SK-N-SH (cell line): Measurements from ENCODE around the gene ETDC. TPM values are rescaled to one million over a fixed set of nuclear protein-coding genes. Genes with fewer than 3 reads are reported as not detected.

Experiments used
- CTCF ChIA-PET: fragments of 300-600, 350-600 bp; formaldehyde crosslinking; extraction: SDS; loops from one replicate; lab custom pipeline; 2021; lab: Yijun Ruan, JAX
- POLR2A ChIA-PET: fragments of 350-600 bp; sonication (Branson Sonifier 250); formaldehyde crosslinking; extraction: SDS; loops from one replicate; lab custom pipeline; 2020; ENCODE audit warnings: antibody characterized with exemption, inconsistent platforms; lab: Yijun Ruan, JAX
- DNase-seq: peaks from one replicate; pipeline ENCODE4 v3.0.0; 2012
- H2AFZ ChIP-seq: fragments of 200-600 bp; sonication (generic); 2 replicates; pipeline ENCODE4 v1.8.1; 2016; ENCODE audit warnings: antibody characterized with exemption, mild to moderate bottlenecking, low read depth
- H3F3A ChIP-seq: fragments of 200-600 bp; sonication (generic); replicated peaks from 2 replicates; pipeline ENCODE3; 2016; ENCODE audit warnings: antibody characterized with exemption, mild to moderate bottlenecking; ENCODE audit not compliant: insufficient read depth
- H3K27ac ChIP-seq, 2 experiments: fragments of 200-500 bp in 1 of 2; fragments of 200-600 bp in 1 of 2; sonication (Bioruptor generic) in 1 of 2; sonication (generic), shearing (Covaris generic) in 1 of 2; 2 replicates each; pipeline versions ENCODE4 v1.5.1 to v1.6.1; 2014 to 2016; ENCODE audit warnings: low read depth in 2 of 2, inconsistent platforms in 1 of 2, low read length in 1 of 2, mild to moderate bottlenecking in 1 of 2, mixed read lengths in 1 of 2
- H3K27me3 ChIP-seq: fragments of 200-600 bp; sonication (generic), shearing (Covaris generic); 2 replicates; pipeline ENCODE4 v1.6.1; 2016; ENCODE audit warnings: mixed run types; ENCODE audit not compliant: insufficient read depth
- H3K36me3 ChIP-seq, 2 experiments: fragments of 200-500 bp in 1 of 2; fragments of 200-600 bp in 1 of 2; sonication (Bioruptor generic) in 1 of 2; sonication (generic) in 1 of 2; replicated peaks in 1 of 2; 2 replicates each; pipeline versions ENCODE3 to v1.5.1; 2014 to 2016; ENCODE audit warnings: low read length in 1 of 2, mild to moderate bottlenecking in 1 of 2; ENCODE audit not compliant: insufficient read depth in 2 of 2, control insufficient read depth in 1 of 2
- H3K4me1 ChIP-seq, 2 experiments: fragments of 200-500 bp in 1 of 2; fragments of 200-600 bp in 1 of 2; sonication (Bioruptor generic) in 1 of 2; sonication (generic), shearing (Covaris generic) in 1 of 2; 2 replicates each; pipeline versions ENCODE4 v1.5.1 to v1.6.1; 2014 to 2016; ENCODE audit warnings: low read depth in 1 of 2, low read length in 1 of 2, mixed run types in 1 of 2; ENCODE audit not compliant: insufficient read depth in 2 of 2, control insufficient read depth in 1 of 2
- H3K4me2 ChIP-seq: fragments of 200-600 bp; sonication (generic), shearing (Covaris generic); 2 replicates; pipeline ENCODE4 v1.6.1; 2017; ENCODE audit warnings: mixed run types
- H3K4me3 ChIP-seq, 2 experiments: fragments of 200-500 bp in 1 of 2; fragments of 200-600 bp in 1 of 2; sonication (Bioruptor generic) in 1 of 2; sonication (generic), shearing (Covaris generic) in 1 of 2; 2 replicates each; pipeline versions ENCODE4 v1.5.1 to v1.8.1; 2014 to 2016; ENCODE audit warnings: low read depth in 2 of 2, inconsistent platforms in 1 of 2, low read length in 1 of 2, mild to moderate bottlenecking in 1 of 2, mixed read lengths in 1 of 2, moderate library complexity in 1 of 2
- H3K79me2 ChIP-seq: fragments of 200-600 bp; sonication (generic); 2 replicates; pipeline ENCODE4 v1.8.1; 2017; ENCODE audit warnings: mild to moderate bottlenecking; ENCODE audit not compliant: insufficient read depth
- H3K9ac ChIP-seq: fragments of 200-600 bp; sonication (generic); 2 replicates; pipeline ENCODE4 v1.6.1; 2017; ENCODE audit warnings: mixed run types
- H3K9me2 ChIP-seq: fragments of 200-600 bp; sonication (generic); 2 replicates; pipeline ENCODE4 v1.6.1; 2017; ENCODE audit warnings: mixed run types
- H3K9me3 ChIP-seq: fragments of 200-600 bp; sonication (generic); 2 replicates; pipeline ENCODE4 v1.6.1; 2017; ENCODE audit warnings: mixed run types, mild to moderate bottlenecking, moderate library complexity
- H4K20me1 ChIP-seq: fragments of 200-600 bp; sonication (generic); 2 replicates; pipeline ENCODE4 v1.6.1; 2017; ENCODE audit warnings: mild to moderate bottlenecking, mixed run types; ENCODE audit not compliant: insufficient read depth
- CHD2 ChIP-seq: fragments of 150-350 bp; IDR thresholded peaks from 2 replicates; pipeline ENCODE4 v1.6.1; 2018; ENCODE audit warnings: low read length; ENCODE audit not compliant: partially characterized antibody
- ELF1 ChIP-seq: IDR thresholded peaks from 2 replicates; pipeline ENCODE4 v1.4.0; 2012
- EP300 ChIP-seq, 2 experiments: IDR thresholded peaks; 2 replicates each; pipeline versions ENCODE4 v1.4.0 to v1.6.1; 2012; ENCODE audit warnings: borderline replicate concordance in 1 of 2, low read depth in 1 of 2, low read length in 1 of 2
- EZH2phosphoT487 ChIP-seq: fragments of 200-600 bp; sonication (generic); IDR thresholded peaks from 2 replicates; pipeline ENCODE4 v1.6.1; 2017; ENCODE audit warnings: low read depth, mixed run types, mild to moderate bottlenecking, antibody characterized with exemption, moderate library complexity, borderline replicate concordance
- FOSL2 ChIP-seq: IDR thresholded peaks from 2 replicates; pipeline ENCODE4 v1.4.0; 2012; ENCODE audit warnings: low read depth, mild to moderate bottlenecking, moderate library complexity, borderline replicate concordance
- FOXM1 ChIP-seq: IDR thresholded peaks from 2 replicates; pipeline ENCODE4 v1.4.0; 2012; ENCODE audit warnings: low read depth, mild to moderate bottlenecking
- GABPA ChIP-seq: IDR thresholded peaks from 2 replicates; pipeline ENCODE4 v1.4.0; 2012; ENCODE audit warnings: low read depth, mild to moderate bottlenecking
- GATA2 ChIP-seq: sonication (generic); formaldehyde crosslinking; IDR thresholded peaks from 2 replicates; pipeline ENCODE4 v1.5.0; 2020; ENCODE audit warnings: mild to moderate bottlenecking, missing genetic modification reagents
- IRF3 ChIP-seq: fragments of 150-350 bp; IDR thresholded peaks from 2 replicates; pipeline ENCODE4 v1.6.1; 2016; ENCODE audit warnings: mild to moderate bottlenecking, low read depth, low read length
- JUND ChIP-seq: IDR thresholded peaks from 2 replicates; pipeline ENCODE4 v1.4.0; 2012
- MAX ChIP-seq: IDR thresholded peaks from 2 replicates; pipeline ENCODE4 v1.4.0; 2012; ENCODE audit warnings: low read depth
- MXI1 ChIP-seq: IDR thresholded peaks from 2 replicates; pipeline ENCODE4 v1.6.1; 2012; ENCODE audit warnings: mild to moderate bottlenecking, low read depth, low read length, improper control_type of control experiment
- NRF1 ChIP-seq: IDR thresholded peaks from 2 replicates; pipeline ENCODE4 v1.6.1; 2012; ENCODE audit warnings: low read depth, mild to moderate bottlenecking, low read length
- POLR2AphosphoS5 ChIP-seq: IDR thresholded peaks from 2 replicates; pipeline ENCODE4 v1.6.1; 2012; ENCODE audit warnings: low read depth, low read length
- RAD21 ChIP-seq: IDR thresholded peaks from 2 replicates; pipeline ENCODE4 v1.6.1; 2012; ENCODE audit warnings: mild to moderate bottlenecking, low read length
- RCOR1 ChIP-seq: fragments of 150-350 bp; IDR thresholded peaks from 2 replicates; pipeline ENCODE4 v1.6.1; 2017; ENCODE audit warnings: antibody characterized with exemption, low read length
- RFX5 ChIP-seq: IDR thresholded peaks from 2 replicates; pipeline ENCODE4 v1.6.1; 2012; ENCODE audit warnings: mild to moderate bottlenecking, improper control_type of control experiment, low read length
- RXRA ChIP-seq: IDR thresholded peaks from 2 replicates; pipeline ENCODE4 v1.4.0; 2012; ENCODE audit warnings: low read depth, mild to moderate bottlenecking, borderline replicate concordance
- SIN3A ChIP-seq: IDR thresholded peaks from 2 replicates; pipeline ENCODE4 v1.6.1; 2012; ENCODE audit warnings: low read depth, mild to moderate bottlenecking, low read length, moderate library complexity, borderline replicate concordance
- SMC3 ChIP-seq: IDR thresholded peaks from 2 replicates; pipeline ENCODE4 v1.6.1; 2012; ENCODE audit warnings: low read depth, low read length, improper control_type of control experiment
- TAF1 ChIP-seq: IDR thresholded peaks from 2 replicates; pipeline ENCODE4 v1.6.1; 2012; ENCODE audit warnings: low read depth, mild to moderate bottlenecking, low read length, moderate library complexity, borderline replicate concordance
- TEAD4 ChIP-seq: IDR thresholded peaks from 2 replicates; pipeline ENCODE4 v1.4.0; 2012; ENCODE audit warnings: mild to moderate bottlenecking, borderline replicate concordance; ENCODE audit not compliant: insufficient read depth
- WGBS: methylation state at CpG from one replicate; pipeline ENCODE4 v1.1.6; 2017; ENCODE audit warnings: low lambda C conversion rate; 5-methylcytosine and 5-hydroxymethylcytosine counted together
- polyA plus RNA-seq, 3 experiments: library from polyadenylated mRNA; depleted of rRNA; stranded (reverse); fragments of >200 nt; gene quantifications; 2 replicates each; pipeline ENCODE4 v1.2.3, GENCODE V29; 2012
- TF ChIP-seq, protein P1 (sequence below): IDR thresholded peaks from 2 replicates; pipeline ENCODE4 v1.6.1; 2012; ENCODE audit warnings: mild to moderate bottlenecking, low read depth, low read length, moderate library complexity
- TF ChIP-seq, protein P2 (sequence below): IDR thresholded peaks from 2 replicates; pipeline ENCODE4 v1.4.0; 2012; ENCODE audit warnings: low read depth, borderline replicate concordance
- TF ChIP-seq, protein P3 (sequence below): IDR thresholded peaks from 2 replicates; pipeline ENCODE4 v1.4.0; 2012; ENCODE audit warnings: low read depth, borderline replicate concordance
- TF ChIP-seq, protein P4 (sequence below): IDR thresholded peaks from 2 replicates; pipeline ENCODE4; 2012

Gene ETDC
- polyA plus RNA-seq, 1 of the 3 experiments (the other 2 are of a cell fraction): not detected

GRCh38 chrX:135340831-135341230 is 31.6 kb downstream of the ETDC start:
- no peak overlapping the region; the same call in 1 of the 2 replicates for H2AFZ ChIP-seq
- H3K27ac ChIP-seq: peak overlapping the region; percentile 28 to 50; a peak in 2 of 4 replicates
- H3K4me3 ChIP-seq: peak overlapping the region; percentile 6 to 45; a peak in 2 of 4 replicates
- H3K4me2 ChIP-seq: peak overlapping the region; percentile 69
- H3K4me1 ChIP-seq: peaks cover 7 to 24% of the 10 kb centered on the region in 2 experiments; a peak in 2 of 4 replicates
- H3K9me3 ChIP-seq: no peaks in the 10 kb centered on the region
- no peaks in the 10 kb centered on the region for H3K9me2 ChIP-seq
- ChIA-PET CTCF (no interaction called here), POLR2A (no interaction called here)
- peak; percentile 46 for DNase-seq
- no peak overlapping the region for H3K9ac ChIP-seq
- WGBS: 16% methylated on average over 2 of the region's 2 CpGs
- peaks cover 14% of the 10 kb centered on the region for H4K20me1 ChIP-seq
- no peaks in the 10 kb centered on the region for H3F3A ChIP-seq
- no peaks in the 10 kb centered on the region for H3K36me3 ChIP-seq
- H3K79me2 ChIP-seq: peaks cover 18% of the 10 kb centered on the region; the same call in 1 of the 2 replicates
- no peaks in the 10 kb centered on the region for H3K27me3 ChIP-seq
- TF ChIP-seq, protein P1, sequence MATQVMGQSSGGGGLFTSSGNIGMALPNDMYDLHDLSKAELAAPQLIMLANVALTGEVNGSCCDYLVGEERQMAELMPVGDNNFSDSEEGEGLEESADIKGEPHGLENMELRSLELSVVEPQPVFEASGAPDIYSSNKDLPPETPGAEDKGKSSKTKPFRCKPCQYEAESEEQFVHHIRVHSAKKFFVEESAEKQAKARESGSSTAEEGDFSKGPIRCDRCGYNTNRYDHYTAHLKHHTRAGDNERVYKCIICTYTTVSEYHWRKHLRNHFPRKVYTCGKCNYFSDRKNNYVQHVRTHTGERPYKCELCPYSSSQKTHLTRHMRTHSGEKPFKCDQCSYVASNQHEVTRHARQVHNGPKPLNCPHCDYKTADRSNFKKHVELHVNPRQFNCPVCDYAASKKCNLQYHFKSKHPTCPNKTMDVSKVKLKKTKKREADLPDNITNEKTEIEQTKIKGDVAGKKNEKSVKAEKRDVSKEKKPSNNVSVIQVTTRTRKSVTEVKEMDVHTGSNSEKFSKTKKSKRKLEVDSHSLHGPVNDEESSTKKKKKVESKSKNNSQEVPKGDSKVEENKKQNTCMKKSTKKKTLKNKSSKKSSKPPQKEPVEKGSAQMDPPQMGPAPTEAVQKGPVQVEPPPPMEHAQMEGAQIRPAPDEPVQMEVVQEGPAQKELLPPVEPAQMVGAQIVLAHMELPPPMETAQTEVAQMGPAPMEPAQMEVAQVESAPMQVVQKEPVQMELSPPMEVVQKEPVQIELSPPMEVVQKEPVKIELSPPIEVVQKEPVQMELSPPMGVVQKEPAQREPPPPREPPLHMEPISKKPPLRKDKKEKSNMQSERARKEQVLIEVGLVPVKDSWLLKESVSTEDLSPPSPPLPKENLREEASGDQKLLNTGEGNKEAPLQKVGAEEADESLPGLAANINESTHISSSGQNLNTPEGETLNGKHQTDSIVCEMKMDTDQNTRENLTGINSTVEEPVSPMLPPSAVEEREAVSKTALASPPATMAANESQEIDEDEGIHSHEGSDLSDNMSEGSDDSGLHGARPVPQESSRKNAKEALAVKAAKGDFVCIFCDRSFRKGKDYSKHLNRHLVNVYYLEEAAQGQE: no peak
- no peak for TF ChIP-seq RFX5
- no peak for TF ChIP-seq IRF3
- peak; percentile 32; the same call in 1 of the 2 replicates for TF ChIP-seq MAX
- peak; percentile 37; the same call in 1 of the 2 replicates for TF ChIP-seq JUND
- no peak for TF ChIP-seq FOXM1
- TF ChIP-seq TEAD4: peak; percentile 36; the same call in 1 of the 2 replicates
- peak in 1 of 2 experiments; percentile 72; a peak in 2 of 4 replicates for TF ChIP-seq EP300 (IDR thresholded peaks at IDR 0.05; ENCODE audit: borderline replicate concordance in 1 of 2, low read depth in 1 of 2, low read length in 1 of 2)
- TF ChIP-seq TAF1: no peak
- TF ChIP-seq MXI1: no peak
- TF ChIP-seq ELF1: no peak
- TF ChIP-seq FOSL2: peak; percentile 57; the same call in 1 of the 2 replicates
- no peak for TF ChIP-seq GATA2 (CRISPR knock-in tag)
- no peak for TF ChIP-seq SIN3A
- no peak for TF ChIP-seq RAD21
- TF ChIP-seq NRF1: no peak
- TF ChIP-seq, protein P2, sequence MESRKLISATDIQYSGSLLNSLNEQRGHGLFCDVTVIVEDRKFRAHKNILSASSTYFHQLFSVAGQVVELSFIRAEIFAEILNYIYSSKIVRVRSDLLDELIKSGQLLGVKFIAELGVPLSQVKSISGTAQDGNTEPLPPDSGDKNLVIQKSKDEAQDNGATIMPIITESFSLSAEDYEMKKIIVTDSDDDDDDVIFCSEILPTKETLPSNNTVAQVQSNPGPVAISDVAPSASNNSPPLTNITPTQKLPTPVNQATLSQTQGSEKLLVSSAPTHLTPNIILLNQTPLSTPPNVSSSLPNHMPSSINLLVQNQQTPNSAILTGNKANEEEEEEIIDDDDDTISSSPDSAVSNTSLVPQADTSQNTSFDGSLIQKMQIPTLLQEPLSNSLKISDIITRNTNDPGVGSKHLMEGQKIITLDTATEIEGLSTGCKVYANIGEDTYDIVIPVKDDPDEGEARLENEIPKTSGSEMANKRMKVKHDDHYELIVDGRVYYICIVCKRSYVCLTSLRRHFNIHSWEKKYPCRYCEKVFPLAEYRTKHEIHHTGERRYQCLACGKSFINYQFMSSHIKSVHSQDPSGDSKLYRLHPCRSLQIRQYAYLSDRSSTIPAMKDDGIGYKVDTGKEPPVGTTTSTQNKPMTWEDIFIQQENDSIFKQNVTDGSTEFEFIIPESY: no peak
- TF ChIP-seq, protein P3, sequence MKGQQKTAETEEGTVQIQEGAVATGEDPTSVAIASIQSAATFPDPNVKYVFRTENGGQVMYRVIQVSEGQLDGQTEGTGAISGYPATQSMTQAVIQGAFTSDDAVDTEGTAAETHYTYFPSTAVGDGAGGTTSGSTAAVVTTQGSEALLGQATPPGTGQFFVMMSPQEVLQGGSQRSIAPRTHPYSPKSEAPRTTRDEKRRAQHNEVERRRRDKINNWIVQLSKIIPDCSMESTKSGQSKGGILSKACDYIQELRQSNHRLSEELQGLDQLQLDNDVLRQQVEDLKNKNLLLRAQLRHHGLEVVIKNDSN: no peak
- TF ChIP-seq SMC3: no peak
- TF ChIP-seq RXRA: no peak
- TF ChIP-seq RCOR1: peak; percentile 31; the same call in 1 of the 2 replicates
- no peak for TF ChIP-seq EZH2phosphoT487
- peak; percentile 75; the same call in 1 of the 2 replicates for TF ChIP-seq POLR2AphosphoS5
- TF ChIP-seq, protein P4, sequence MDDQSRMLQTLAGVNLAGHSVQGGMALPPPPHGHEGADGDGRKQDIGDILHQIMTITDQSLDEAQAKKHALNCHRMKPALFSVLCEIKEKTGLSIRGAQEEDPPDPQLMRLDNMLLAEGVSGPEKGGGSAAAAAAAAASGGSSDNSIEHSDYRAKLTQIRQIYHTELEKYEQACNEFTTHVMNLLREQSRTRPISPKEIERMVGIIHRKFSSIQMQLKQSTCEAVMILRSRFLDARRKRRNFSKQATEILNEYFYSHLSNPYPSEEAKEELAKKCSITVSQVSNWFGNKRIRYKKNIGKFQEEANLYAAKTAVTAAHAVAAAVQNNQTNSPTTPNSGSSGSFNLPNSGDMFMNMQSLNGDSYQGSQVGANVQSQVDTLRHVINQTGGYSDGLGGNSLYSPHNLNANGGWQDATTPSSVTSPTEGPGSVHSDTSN: peak; percentile 81
- no peak for TF ChIP-seq GABPA
- TF ChIP-seq CHD2: no peak
